ENCODE data around the gene APMAP. TPM values are rescaled to one million over a fixed set of nuclear protein-coding genes. Genes with fewer than 3 reads are reported as not detected.

APMAP gene
- total RNA-seq, 4 donors from 2014 or later: 24.2 to 108 (median 29.3) TPM

DNA sequence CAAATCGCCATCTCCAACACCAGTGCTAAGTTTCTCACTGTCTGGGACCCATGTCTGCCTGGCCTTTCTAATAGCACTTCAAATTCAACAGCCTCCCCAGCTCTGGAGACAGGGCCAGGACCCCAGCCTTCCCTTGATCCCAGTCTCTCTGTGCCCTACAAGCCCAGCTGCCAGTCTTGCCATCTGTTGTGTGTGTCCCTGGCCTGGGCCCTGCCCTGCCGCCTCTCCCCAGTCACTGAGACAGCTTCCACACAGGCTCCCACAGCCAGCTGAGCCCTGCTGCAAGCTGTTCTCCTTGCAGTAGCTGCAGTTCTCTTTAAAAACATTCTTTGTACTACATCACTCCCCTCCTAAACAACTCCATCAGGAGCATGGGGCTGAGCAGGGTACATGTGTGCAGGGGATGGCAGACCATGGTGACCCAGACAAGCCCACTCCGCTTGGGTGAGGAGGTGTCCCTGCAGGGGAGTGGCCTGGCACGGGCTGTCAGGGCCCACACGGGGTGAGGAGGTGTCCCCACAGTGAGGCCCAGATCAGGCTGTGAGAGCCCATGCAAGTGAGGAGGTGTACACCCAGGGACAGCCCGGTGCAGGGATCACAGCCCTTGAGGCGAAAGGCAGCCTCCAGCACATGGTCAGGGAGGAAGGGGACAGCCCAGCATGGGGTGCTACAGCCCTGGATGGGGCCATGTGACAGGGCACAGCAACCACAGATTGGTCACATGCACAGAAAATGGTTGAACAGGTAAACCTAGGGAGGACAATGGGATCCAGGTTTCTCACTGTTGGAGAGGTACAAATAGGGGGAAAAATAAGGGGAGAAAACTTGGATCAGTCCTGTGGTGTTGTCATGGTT is 27.3 kb downstream of the APMAP start:
- H3K27ac ChIP-seq: no peak overlapping the region
- H3K9me3 ChIP-seq: no peaks in the 10 kb centered on the region
- no peak overlapping the region for H3K4me3 ChIP-seq
- H3K27me3 ChIP-seq: no peaks in the 10 kb centered on the region
- TF ChIP-seq, protein P1, sequence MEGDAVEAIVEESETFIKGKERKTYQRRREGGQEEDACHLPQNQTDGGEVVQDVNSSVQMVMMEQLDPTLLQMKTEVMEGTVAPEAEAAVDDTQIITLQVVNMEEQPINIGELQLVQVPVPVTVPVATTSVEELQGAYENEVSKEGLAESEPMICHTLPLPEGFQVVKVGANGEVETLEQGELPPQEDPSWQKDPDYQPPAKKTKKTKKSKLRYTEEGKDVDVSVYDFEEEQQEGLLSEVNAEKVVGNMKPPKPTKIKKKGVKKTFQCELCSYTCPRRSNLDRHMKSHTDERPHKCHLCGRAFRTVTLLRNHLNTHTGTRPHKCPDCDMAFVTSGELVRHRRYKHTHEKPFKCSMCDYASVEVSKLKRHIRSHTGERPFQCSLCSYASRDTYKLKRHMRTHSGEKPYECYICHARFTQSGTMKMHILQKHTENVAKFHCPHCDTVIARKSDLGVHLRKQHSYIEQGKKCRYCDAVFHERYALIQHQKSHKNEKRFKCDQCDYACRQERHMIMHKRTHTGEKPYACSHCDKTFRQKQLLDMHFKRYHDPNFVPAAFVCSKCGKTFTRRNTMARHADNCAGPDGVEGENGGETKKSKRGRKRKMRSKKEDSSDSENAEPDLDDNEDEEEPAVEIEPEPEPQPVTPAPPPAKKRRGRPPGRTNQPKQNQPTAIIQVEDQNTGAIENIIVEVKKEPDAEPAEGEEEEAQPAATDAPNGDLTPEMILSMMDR (IDR thresholded peaks at IDR 0.05 in 4 of 5, conservative IDR thresholded peaks at IDR 0.05 in 1 of 5): no peak
- no peak for TF ChIP-seq POLR2A (IDR thresholded peaks at IDR 0.05)
- in situ Hi-C loops (cut with MboI; ENCODE audit: low sequenced_read_pairs in 4 of 4) (no loop called here), intact Hi-C loops (cut with DNase I; ENCODE audit: low total_unique reads) (no loop called here)
- H3K36me3 ChIP-seq: peaks cover 0 to 80% of the 10 kb centered on the region in 2 donors
- DNase-seq: no peak
- ATAC-seq: no peak
- no peaks in the 10 kb centered on the region for H3K4me1 ChIP-seq

DNA sequence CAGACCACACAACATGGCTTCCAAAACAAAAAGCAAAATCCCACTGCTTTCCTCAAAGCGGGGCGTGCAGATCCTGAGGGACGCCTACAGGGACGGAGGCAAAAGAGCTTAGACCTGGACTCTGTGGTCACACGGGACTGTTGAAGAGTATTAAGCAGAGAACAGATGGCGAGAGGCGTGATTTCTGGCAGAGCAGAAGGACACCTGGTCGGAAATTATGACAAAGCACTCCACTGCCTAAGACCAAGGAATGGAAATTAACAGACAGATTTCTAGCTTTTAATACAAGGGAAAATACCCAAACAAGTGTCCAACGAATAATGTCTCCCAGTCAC is 28.1 kb downstream of the APMAP start:
- no peaks in the 10 kb centered on the region for H3K9me3 ChIP-seq
- no peak overlapping the region for H3K4me3 ChIP-seq
- no peak for ATAC-seq
- no peaks in the 10 kb centered on the region for H3K27me3 ChIP-seq
- TF ChIP-seq, protein P1 (IDR thresholded peaks at IDR 0.05 in 4 of 5, conservative IDR thresholded peaks at IDR 0.05 in 1 of 5): no peak
- no peak for TF ChIP-seq POLR2A (IDR thresholded peaks at IDR 0.05)
- no peak for DNase-seq
- in situ Hi-C loops (cut with MboI; ENCODE audit: low sequenced_read_pairs in 4 of 4) (no loop called here), intact Hi-C loops (cut with DNase I; ENCODE audit: low total_unique reads) (no loop called here)
- H3K27ac ChIP-seq: no peak overlapping the region
- no peaks in the 10 kb centered on the region for H3K4me1 ChIP-seq
- peaks cover 0 to 74% of the 10 kb centered on the region in 2 donors for H3K36me3 ChIP-seq

- in situ Hi-C loops (cut with MboI; ENCODE audit: low sequenced_read_pairs in 4 of 4): no loop called here
- no peak for TF ChIP-seq POLR2A (IDR thresholded peaks at IDR 0.05)
- TF ChIP-seq, protein P1 (IDR thresholded peaks at IDR 0.05 in 4 of 5, conservative IDR thresholded peaks at IDR 0.05 in 1 of 5): no peak
- ATAC-seq (no peak), DNase-seq (no peak)
- Histone ChIP-seq H3K27ac (no peak overlapping the region), H3K4me1 (no peaks in the 10 kb centered on the region), H3K9me3 (no peaks in the 10 kb centered on the region), H3K4me3 (no peak overlapping the region), H3K36me3 (peaks cover 0 to 69% of the 10 kb centered on the region in 2 donors), H3K27me3 (no peaks in the 10 kb centered on the region)
- intact Hi-C loops (cut with DNase I; ENCODE audit: low total_unique reads): no loop called here
Observed at GRCh38 chr20:24963672-24964505, 28.7 kb downstream of the APMAP start.

DNA sequence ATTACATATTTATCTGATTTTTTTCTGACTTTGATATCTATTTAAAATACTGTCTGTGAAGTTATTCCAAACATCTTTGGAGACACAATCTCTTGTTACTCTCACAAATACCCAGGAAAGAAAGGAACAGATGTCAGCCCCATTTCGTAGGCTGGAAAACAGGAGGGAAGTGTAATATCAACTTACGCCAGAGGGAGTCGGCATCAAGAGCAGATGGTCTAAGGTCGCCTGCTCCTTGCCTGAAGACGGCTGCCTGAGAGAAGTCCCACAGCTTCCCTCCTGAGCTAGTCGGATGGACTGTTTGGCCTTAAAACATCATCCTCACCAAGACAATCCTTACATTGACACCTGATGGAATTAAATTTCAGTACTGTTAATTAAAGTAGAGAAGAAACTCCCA is 30.0 kb downstream of the APMAP start:
- peaks cover 0 to 67% of the 10 kb centered on the region in 2 donors for H3K36me3 ChIP-seq
- H3K9me3 ChIP-seq: no peaks in the 10 kb centered on the region
- DNase-seq (no peak), ATAC-seq (no peak)
- no peaks in the 10 kb centered on the region for H3K4me1 ChIP-seq
- no peak overlapping the region for H3K27ac ChIP-seq
- in situ Hi-C loops (cut with MboI; ENCODE audit: low sequenced_read_pairs in 4 of 4): no loop called here
- no peak overlapping the region for H3K4me3 ChIP-seq
- no peak for TF ChIP-seq POLR2A (IDR thresholded peaks at IDR 0.05)
- TF ChIP-seq, protein P1 (IDR thresholded peaks at IDR 0.05 in 4 of 5, conservative IDR thresholded peaks at IDR 0.05 in 1 of 5): no peak
- H3K27me3 ChIP-seq: no peaks in the 10 kb centered on the region
- intact Hi-C loops (cut with DNase I; ENCODE audit: low total_unique reads): no loop called here

Measured in gastrocnemius medialis (tissue), 4 donors.